ENCODE results near the gene FAIM.

FAIM gene

DNA sequence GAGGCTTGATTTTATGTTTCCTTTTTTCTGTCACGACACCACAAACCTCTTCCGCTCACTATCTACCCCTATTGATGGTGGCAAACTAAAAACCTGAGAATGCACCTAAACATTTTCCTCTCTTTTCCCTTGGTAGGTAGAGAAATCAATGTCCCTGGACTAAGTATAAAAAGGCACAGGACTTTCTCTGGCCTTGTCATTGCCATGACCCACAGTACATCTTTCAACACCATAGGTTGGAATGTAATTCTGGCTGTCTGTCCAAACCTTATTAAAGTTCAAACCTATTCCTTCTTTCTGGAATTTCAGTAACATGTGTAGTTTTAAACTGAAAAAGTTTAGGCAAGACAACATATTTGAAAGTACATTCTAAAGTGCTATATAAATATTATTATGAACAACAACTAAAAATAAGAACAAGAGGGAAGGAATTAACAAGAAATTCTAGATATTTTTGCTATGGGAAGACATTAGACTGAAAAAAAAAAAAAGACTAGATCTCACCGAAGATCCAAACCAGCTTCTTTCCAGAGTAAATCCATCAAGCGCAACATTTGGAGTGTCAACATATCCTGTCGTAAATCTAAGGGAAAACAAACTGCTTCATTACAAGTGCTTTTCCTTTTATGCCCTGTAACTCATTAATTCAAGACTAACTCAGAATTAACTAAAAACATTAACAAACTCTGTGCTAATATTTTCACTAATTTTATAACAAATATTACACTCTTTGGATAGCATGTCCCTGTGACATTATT lies 73.1 kb downstream of the FAIM start:
- DNase-seq = no peak

DNA sequence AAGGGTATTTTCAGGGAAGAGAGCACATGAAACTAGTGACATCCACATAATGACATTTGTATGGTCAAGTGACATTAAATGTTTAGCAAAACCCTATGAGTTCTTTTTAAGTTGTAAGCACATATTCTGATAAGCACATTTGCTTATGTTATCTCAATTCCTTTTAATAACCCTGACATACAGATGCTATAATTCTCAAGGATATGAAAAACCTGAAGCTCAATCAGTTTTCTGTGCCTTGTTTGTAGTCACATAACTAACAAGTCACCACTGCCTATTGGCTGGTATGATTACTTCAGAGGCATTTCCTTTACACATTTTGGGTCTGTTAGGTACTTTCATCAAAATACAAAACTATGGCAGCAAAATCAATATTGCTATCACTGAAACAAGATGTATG lies 74.1 kb downstream of the FAIM start:
- no peak for DNase-seq

All from CD4-positive, alpha-beta T cell treated with Interferon gamma for 1 hour (primary cell).